Endothelial cell (in vitro differentiated cells): ENCODE data around the gene PRKCH. TPM values are rescaled to one million over a fixed set of nuclear protein-coding genes. Genes with fewer than 3 reads are reported as not detected.

Experiments used
- DNase-seq: peaks from one replicate; pipeline ENCODE4 v3.0.0; 2021; ENCODE audit warnings: low spot score
- H3K27ac Mint-ChIP-seq: one replicate; pipeline ENCODE4 v1.8.0; 2021; ENCODE audit warnings: mixed read lengths, inconsistent platforms; ENCODE audit not compliant: unreplicated experiment
- H3K27me3 Mint-ChIP-seq: one replicate; pipeline ENCODE4 v1.8.0; 2021; ENCODE audit warnings: mild to moderate bottlenecking, moderate library complexity, mixed read lengths, inconsistent platforms; ENCODE audit not compliant: unreplicated experiment
- H3K36me3 Mint-ChIP-seq: one replicate; pipeline ENCODE4 v1.8.0; 2021; ENCODE audit warnings: mild to moderate bottlenecking, low read depth, mixed read lengths, inconsistent platforms; ENCODE audit not compliant: unreplicated experiment
- H3K4me1 Mint-ChIP-seq: one replicate; pipeline ENCODE4 v1.8.0; 2021; ENCODE audit warnings: mild to moderate bottlenecking, mixed read lengths, inconsistent platforms; ENCODE audit not compliant: unreplicated experiment
- H3K4me3 Mint-ChIP-seq: one replicate; pipeline ENCODE4 v1.8.0; 2021; ENCODE audit warnings: mild to moderate bottlenecking, mixed read lengths, inconsistent platforms; ENCODE audit not compliant: unreplicated experiment
- H3K9me3 Mint-ChIP-seq: one replicate; pipeline ENCODE4 v1.8.0; 2021; ENCODE audit warnings: mixed read lengths, inconsistent platforms; ENCODE audit not compliant: unreplicated experiment
- total RNA-seq: library from RNA; stranded (reverse); fragmentation: NEBNext Ultra II Directional; extraction: Animal tissue kit (Norgen Biotek cat#: 25700); gene quantifications from one replicate; pipeline ENCODE4 v1.2.1, GENCODE V29; 2021; ENCODE audit not compliant: unreplicated experiment
- TF ChIP-seq, protein P1 (sequence below): fragments of 200-600 bp; sonication (generic); IDR thresholded peaks from one replicate; pipeline ENCODE4 v1.5.0; 2021; ENCODE audit warnings: antibody characterized with exemption; ENCODE audit not compliant: unreplicated experiment

Gene PRKCH
- total RNA-seq, 1 donor from 2014 or later: 42.5 TPM

DNA sequence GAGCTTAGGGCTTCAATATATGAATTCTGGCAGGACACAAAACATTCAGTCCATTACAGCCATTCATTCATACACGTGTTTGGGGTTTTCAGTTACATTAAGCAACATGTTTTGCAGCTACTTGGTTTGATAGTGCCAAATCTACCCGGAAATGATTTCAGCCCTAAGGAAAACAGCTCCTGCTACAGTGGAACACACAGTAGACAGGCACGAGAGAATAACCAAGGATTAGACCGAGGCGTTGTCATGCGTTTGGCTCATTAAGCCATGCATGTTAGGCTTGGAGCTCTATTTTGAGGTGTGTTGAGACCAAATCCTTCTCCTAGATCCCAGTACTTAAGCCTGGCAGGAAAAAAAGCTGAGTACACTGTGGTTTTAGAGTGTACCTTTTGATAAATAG is 177.4 kb downstream of the PRKCH start:
- H3K27ac Mint-ChIP-seq: no peak overlapping the region
- peaks cover 9% of the 10 kb centered on the region for H3K36me3 Mint-ChIP-seq
- peaks cover 13% of the 10 kb centered on the region for H3K4me1 Mint-ChIP-seq
- TF ChIP-seq, protein P1, sequence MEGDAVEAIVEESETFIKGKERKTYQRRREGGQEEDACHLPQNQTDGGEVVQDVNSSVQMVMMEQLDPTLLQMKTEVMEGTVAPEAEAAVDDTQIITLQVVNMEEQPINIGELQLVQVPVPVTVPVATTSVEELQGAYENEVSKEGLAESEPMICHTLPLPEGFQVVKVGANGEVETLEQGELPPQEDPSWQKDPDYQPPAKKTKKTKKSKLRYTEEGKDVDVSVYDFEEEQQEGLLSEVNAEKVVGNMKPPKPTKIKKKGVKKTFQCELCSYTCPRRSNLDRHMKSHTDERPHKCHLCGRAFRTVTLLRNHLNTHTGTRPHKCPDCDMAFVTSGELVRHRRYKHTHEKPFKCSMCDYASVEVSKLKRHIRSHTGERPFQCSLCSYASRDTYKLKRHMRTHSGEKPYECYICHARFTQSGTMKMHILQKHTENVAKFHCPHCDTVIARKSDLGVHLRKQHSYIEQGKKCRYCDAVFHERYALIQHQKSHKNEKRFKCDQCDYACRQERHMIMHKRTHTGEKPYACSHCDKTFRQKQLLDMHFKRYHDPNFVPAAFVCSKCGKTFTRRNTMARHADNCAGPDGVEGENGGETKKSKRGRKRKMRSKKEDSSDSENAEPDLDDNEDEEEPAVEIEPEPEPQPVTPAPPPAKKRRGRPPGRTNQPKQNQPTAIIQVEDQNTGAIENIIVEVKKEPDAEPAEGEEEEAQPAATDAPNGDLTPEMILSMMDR: no peak
- peaks cover 7% of the 10 kb centered on the region for H3K27me3 Mint-ChIP-seq
- no peaks in the 10 kb centered on the region for H3K9me3 Mint-ChIP-seq
- no peak overlapping the region for H3K4me3 Mint-ChIP-seq
- DNase-seq: no peak

DNA sequence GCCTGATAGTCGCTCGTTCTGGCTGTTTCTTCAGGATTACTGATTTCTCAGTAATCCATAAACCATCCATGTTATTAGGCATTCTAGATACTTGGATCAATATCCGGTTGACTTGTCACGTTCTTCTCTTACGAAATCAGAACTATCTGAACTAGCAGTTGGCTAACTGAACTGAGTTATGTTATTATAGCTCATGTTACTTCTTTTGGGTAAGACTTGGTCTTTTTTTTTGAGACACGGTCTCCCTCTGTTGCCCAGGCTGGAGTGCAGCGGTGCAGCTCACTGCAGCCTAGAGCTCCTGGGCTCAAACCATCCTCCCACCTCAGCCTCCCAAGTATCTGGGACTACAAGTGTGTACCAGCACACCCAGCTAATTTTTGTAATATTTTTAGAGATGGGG is 178.6 kb downstream of the PRKCH start:
- peaks cover 14% of the 10 kb centered on the region for H3K4me1 Mint-ChIP-seq
- no peak overlapping the region for H3K4me3 Mint-ChIP-seq
- DNase-seq: no peak
- H3K27me3 Mint-ChIP-seq: peaks cover 7% of the 10 kb centered on the region
- TF ChIP-seq, protein P1: no peak
- H3K9me3 Mint-ChIP-seq: no peaks in the 10 kb centered on the region
- H3K36me3 Mint-ChIP-seq: peaks cover 9% of the 10 kb centered on the region
- H3K27ac Mint-ChIP-seq: no peak overlapping the region

DNA sequence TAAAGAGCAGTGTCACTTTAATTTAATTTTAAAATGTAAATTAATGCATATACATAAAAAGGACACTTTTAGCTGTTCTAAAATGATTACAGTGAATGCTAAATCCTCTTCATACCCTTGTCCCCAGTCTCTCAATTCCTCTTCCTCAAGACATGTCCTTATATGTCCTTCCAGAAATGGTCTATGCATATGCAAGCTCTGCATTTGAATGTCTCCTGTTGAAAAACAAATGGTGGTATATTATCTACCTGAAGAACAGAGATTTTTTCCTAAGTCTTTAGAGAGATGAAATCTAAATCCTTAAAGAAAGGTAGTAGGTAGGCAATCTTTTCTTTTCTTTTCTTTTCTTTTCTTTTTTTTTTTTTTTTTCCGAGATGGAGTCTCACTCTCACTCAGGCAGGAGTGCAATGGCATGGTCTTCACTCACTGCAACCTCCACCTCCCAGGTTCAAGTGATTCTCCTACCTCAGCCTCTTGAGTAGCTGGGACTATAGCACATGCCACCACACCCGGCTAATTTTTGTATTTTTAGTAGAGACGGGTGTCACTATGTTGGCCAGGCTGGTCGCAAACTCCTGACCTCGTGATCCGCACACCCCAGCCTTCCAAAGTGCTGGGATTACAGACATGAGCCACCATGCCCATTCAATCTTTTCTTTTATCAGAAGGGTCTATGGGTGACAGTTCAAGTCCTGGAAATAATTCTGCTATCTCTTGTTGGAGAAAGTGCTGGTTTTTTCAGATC is 180.5 kb downstream of the PRKCH start:
- Mint-ChIP-seq H3K27ac (no peak overlapping the region), H3K36me3 (peaks cover under 1% of the 10 kb centered on the region), H3K4me3 (no peak overlapping the region), H3K9me3 (no peaks in the 10 kb centered on the region), H3K4me1 (peaks cover 14% of the 10 kb centered on the region), H3K27me3 (peaks cover 5% of the 10 kb centered on the region)
- no peak for DNase-seq
- TF ChIP-seq, protein P1: no peak

DNA sequence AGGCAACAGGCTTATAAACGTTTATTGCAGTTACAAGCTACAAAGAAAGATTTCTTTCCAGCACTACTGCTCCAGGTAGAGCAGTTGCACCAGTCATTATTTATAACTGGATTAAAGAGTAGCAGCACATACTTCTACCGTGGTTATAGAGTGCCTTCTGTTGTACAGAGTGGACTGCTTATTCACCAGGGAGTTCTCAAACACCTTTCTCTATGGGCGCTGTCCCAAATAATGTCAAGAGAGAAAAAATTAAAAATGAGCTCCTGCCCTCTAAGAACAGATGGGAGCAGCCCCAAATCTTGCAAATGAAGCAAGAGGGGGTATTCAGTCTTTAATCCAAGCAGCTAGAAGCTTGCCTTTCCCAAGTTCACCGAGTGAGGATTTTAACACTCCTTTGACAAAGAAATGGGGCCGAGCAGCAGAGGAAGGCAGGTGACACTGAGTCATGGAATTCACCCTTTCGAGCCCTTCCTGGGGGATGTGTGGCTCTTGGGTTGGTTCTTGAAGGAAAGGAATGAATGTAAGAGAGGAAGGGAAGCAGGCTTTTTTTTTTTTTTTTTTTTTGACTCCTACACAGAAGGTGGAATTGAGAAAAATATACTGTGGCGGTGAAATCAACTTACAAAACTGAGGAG is 181.2 kb downstream of the PRKCH start:
- no peak overlapping the region for H3K27ac Mint-ChIP-seq
- no peaks in the 10 kb centered on the region for H3K36me3 Mint-ChIP-seq
- peaks cover 5% of the 10 kb centered on the region for H3K27me3 Mint-ChIP-seq
- no peak for DNase-seq
- TF ChIP-seq, protein P1: no peak
- no peaks in the 10 kb centered on the region for H3K9me3 Mint-ChIP-seq
- no peak overlapping the region for H3K4me3 Mint-ChIP-seq
- H3K4me1 Mint-ChIP-seq: peaks cover 14% of the 10 kb centered on the region

DNA sequence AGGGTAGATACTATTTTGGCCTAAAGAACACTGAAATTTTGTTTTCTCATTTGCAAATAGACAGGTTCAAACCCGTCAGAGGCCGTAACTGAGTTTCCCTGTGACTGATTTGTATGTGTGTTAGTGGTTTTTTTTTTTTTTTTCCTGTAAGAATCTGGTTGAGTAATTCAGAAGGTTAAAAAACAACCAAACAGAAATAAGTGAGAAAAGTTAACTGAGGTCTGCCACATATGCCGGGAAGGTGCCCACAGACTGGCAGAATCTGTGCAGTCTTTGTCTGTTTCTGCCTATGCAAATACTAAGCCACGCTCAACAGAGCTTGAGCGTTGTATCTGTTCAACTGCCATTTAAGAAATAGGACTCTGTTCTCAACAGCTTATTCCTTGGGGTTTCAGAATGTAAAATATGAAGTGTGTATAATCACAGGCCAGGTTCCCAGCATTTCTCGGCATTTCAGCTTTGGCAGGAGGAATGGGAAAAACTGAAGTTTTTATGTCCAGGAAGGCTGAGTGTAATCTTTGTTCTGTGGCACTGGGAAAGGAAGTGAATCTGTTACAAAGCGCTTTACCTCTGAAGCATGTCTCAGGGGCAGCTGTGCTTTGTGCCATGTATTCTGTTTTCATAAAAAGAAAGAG is 181.9 kb downstream of the PRKCH start:
- Mint-ChIP-seq H3K9me3 (no peaks in the 10 kb centered on the region), H3K36me3 (no peaks in the 10 kb centered on the region), H3K4me3 (no peak overlapping the region), H3K4me1 (peaks cover 14% of the 10 kb centered on the region), H3K27ac (peak overlapping the region; percentile 90), H3K27me3 (peaks cover 5% of the 10 kb centered on the region)
- TF ChIP-seq, protein P1: no peak
- no peak for DNase-seq
